ENCODE data around the gene CDH23.
A peak's percentile ranks its signal among the peaks of the same experiment; 100 is the strongest.

The CDH23 gene

DNA sequence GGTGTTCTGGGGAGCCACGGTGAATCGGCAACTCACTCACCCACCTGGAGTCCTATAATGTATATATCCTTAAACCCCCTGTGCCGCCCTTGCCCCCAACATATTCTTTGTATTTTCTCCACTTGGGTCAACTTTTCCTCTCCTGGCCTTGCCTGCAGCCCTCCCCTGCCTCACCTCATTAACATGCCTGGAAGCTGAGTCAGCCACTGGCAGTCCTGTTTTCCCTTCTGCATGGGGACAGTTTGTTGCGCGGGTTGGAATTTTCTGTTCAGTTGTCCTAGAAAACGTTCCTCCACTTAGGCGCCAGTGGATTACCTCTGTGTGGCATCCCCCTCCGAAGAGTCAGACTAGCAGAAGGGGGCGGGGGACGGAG is 225.4 kb downstream of the CDH23 start:
- Histone ChIP-seq H3K9me3 (ENCODE audit: insufficient read depth, low read depth, low read length) (0 out of 2 replicates have a peak, but pooled peaks cover 2% of the 10 kb centered on the region), H3K4me1 (ENCODE audit: insufficient read depth, low read length) (peaks cover 45% of the 10 kb centered on the region), H3K27ac (ENCODE audit: low read length) (no peak overlapping the region), H3K27me3 (ENCODE audit: insufficient read depth, low read length) (peaks cover 9% of the 10 kb centered on the region; the same call in 1 of the 2 replicates), H3K36me3 (ENCODE audit: insufficient read depth, low read depth, low read length) (no peaks in the 10 kb centered on the region), H3K4me3 (ENCODE audit: low read length) (peak overlapping the region; percentile 42; the same call in 1 of the 2 replicates), H3K9ac (ENCODE audit: low read depth, low read length) (peak overlapping the region; percentile 18; the same call in 1 of the 2 replicates)

DNA sequence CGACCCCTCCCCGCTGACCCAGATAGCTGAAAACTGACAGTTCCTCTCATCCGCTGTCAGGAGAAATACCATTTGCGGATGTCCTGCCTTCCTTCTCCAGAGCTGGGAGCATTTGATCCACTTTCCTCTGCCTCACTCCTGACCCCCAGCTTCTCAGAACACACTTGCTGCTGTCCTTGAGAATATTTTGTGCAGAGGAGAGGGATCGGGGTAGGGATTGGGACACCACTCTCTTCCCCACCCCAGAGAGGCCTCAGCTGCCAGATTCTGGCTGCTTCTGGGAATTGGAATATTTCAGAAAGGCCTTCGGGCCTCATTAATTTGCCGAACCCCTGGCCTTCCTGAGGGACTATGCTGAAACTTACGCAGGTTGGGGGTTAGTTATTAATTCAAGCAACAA is 225.9 kb downstream of the CDH23 start:
- Histone ChIP-seq H3K9ac (ENCODE audit: low read depth, low read length) (peak overlapping the region; percentile 18; the same call in 1 of the 2 replicates), H3K4me1 (ENCODE audit: insufficient read depth, low read length) (peaks cover 45% of the 10 kb centered on the region), H3K9me3 (ENCODE audit: insufficient read depth, low read depth, low read length) (no peaks in the 10 kb centered on the region), H3K4me3 (ENCODE audit: low read length) (peak overlapping the region; percentile 42; the same call in 1 of the 2 replicates), H3K27ac (ENCODE audit: low read length) (no peak overlapping the region), H3K36me3 (ENCODE audit: insufficient read depth, low read depth, low read length) (no peaks in the 10 kb centered on the region), H3K27me3 (ENCODE audit: insufficient read depth, low read length) (peaks cover 14% of the 10 kb centered on the region; the same call in 1 of the 2 replicates)

DNA sequence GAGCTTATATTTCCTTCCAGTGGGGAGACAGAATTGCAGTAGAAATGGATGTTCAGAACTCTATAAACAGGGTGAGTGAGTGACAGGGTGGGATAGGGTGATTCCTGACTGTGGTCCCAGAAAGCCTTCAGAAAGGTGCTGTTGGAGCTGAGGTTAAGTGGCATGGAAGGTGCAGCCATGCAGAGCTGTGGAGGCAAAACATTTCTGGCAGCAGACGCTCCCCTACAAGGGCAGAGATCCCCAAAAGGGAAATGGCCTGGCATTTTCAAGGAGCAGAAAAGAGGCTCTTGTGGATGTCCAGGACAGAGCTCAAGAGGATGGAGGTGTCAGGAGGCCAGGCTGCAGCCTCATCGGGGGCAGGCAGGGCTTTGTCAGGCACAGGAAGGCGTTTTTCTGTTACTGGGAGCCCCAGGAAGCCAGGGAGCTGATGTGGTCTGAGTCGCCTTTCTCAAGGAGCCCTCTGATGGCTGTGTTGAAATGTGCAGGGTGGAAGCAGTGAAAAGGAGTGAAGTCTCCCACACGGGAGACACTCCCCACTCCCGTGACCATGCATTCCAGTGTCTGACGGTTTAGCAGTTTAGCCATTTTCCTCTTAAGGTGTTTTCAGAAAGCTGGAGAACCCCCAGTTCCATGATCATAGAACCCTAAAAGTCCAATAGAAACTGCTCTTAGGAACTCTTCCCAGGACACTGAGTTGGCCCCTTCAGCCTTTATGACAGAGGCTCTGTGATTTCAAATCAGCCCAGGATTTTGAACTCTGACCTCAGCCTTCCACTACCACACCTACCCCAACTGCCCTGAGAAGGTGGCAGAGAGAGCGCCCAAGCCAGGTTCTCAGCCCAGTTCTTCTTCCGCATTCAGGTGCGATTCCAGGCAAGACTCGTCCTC is 226.6 kb downstream of the CDH23 start:
- H3K27ac ChIP-seq (ENCODE audit: low read length), result no peak overlapping the region
- H3K36me3 ChIP-seq (ENCODE audit: insufficient read depth, low read depth, low read length), result no peaks in the 10 kb centered on the region
- H3K9me3 ChIP-seq (ENCODE audit: insufficient read depth, low read depth, low read length), result no peaks in the 10 kb centered on the region
- peaks cover 45% of the 10 kb centered on the region for H3K4me1 ChIP-seq (ENCODE audit: insufficient read depth, low read length)
- peak overlapping the region; percentile 18; the same call in 1 of the 2 replicates for H3K9ac ChIP-seq (ENCODE audit: low read depth, low read length)
- H3K27me3 ChIP-seq (ENCODE audit: insufficient read depth, low read length), result peaks cover 14% of the 10 kb centered on the region; the same call in 1 of the 2 replicates
- no peak overlapping the region; the same call in 1 of the 2 replicates for H3K4me3 ChIP-seq (ENCODE audit: low read length)

DNA sequence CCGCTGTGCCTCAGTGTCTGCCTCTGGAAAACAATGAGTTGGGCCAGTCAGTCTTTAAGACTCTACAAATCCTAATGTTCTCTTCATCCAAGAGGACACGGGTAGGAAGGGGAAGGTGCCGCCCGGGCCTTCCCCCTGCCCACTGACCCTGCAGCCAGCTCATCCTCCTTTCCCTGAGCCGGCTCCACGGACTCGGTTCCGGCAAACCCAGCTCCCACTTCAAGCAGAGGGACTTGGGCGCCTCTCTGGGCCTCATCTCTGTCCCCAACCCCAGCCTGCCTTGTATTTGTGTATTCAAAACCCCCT is 227.2 kb downstream of the CDH23 start:
- Histone ChIP-seq H3K4me3 (ENCODE audit: low read length) (no peak overlapping the region), H3K27ac (ENCODE audit: low read length) (no peak overlapping the region), H3K9ac (ENCODE audit: low read depth, low read length) (no peak overlapping the region), H3K9me3 (ENCODE audit: insufficient read depth, low read depth, low read length) (no peaks in the 10 kb centered on the region), H3K4me1 (ENCODE audit: insufficient read depth, low read length) (peaks cover 45% of the 10 kb centered on the region), H3K27me3 (ENCODE audit: insufficient read depth, low read length) (peaks cover 14% of the 10 kb centered on the region; the same call in 1 of the 2 replicates), H3K36me3 (ENCODE audit: insufficient read depth, low read depth, low read length) (no peaks in the 10 kb centered on the region)

DNA sequence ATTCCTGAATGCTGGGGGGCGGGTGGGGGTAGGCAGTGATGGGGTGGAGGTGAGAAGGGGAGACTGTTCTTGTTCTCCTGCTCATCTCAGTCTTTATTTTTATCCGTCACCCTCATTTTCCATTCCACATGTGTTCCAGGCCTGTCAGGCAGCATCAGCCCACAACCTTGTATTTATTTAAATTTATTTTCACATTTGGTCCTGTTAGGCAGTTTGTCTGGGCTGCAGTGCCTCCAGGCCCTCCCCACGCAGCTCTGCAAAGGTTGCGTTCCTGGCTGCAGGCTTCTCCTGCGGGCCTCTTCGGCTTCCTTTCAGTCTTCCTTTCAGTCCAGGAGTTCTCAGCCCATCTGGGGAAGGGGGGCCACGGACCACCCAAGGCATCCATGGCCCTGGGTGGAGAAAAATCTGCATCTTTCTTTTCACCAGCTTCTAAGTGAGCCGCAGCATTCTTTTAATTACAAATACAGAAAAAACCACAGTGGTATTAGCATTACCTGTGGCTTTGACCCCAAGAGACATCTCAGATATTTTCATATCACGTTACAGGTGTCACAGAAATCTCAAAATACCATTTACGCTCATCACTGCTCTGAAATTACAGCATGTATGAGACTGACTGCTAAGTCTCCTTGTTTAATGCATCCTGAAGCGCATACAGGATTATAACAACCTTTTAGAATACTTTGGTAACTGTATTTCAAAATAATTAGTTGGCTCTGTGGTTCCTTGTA is 228.9 kb downstream of the CDH23 start:
- H3K27me3 ChIP-seq (ENCODE audit: insufficient read depth, low read length), result peaks cover 20% of the 10 kb centered on the region; the same call in 1 of the 2 replicates
- H3K9me3 ChIP-seq (ENCODE audit: insufficient read depth, low read depth, low read length), result no peaks in the 10 kb centered on the region
- H3K36me3 ChIP-seq (ENCODE audit: insufficient read depth, low read depth, low read length), result no peaks in the 10 kb centered on the region
- H3K4me1 ChIP-seq (ENCODE audit: insufficient read depth, low read length), result peaks cover 49% of the 10 kb centered on the region
- no peak overlapping the region for H3K4me3 ChIP-seq (ENCODE audit: low read length)
- no peak overlapping the region for H3K9ac ChIP-seq (ENCODE audit: low read depth, low read length)
- H3K27ac ChIP-seq (ENCODE audit: low read length), result no peak overlapping the region

DNA sequence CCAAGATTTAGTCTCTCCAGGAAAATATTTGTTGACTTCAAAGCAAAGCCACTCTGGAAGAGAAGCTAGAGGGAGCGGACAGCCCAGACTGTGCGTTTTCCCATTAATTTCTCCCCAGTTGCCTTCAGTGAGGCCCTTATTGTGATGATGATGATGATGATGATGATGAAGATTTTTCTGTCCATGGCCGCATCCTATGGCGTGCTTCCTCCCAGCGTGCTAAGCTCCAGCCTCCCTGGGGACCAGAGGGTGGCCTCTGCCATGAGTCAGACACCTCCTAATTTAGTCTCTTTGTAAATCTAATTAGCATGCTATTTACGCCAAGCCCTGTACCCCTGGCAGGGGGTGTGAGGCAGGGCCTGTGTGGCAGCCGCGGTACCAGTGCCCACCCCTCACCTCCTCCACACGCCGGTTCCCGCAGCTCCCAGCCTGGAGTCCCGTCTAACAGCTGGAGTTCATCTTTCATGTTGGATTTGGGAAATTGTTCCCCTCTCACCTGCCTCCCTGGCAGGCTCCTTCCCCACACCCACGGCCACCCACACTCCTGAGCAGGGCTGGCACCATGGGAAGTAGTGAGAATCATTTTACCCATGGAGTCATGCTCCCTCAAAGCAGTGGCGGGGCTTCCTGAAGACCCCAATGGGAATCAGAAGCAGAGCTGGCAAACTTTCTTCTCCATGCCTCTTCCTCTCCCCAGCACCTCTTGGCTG is 230.7 kb downstream of the CDH23 start:
- no peak overlapping the region for H3K4me3 ChIP-seq (ENCODE audit: low read length)
- peaks cover 37% of the 10 kb centered on the region; the same call in 1 of the 2 replicates for H3K27me3 ChIP-seq (ENCODE audit: insufficient read depth, low read length)
- H3K9me3 ChIP-seq (ENCODE audit: insufficient read depth, low read depth, low read length), result no peaks in the 10 kb centered on the region
- H3K36me3 ChIP-seq (ENCODE audit: insufficient read depth, low read depth, low read length), result no peaks in the 10 kb centered on the region
- no peak overlapping the region for H3K9ac ChIP-seq (ENCODE audit: low read depth, low read length)
- H3K27ac ChIP-seq (ENCODE audit: low read length), result no peak overlapping the region
- peaks cover 44% of the 10 kb centered on the region for H3K4me1 ChIP-seq (ENCODE audit: insufficient read depth, low read length)

DNA sequence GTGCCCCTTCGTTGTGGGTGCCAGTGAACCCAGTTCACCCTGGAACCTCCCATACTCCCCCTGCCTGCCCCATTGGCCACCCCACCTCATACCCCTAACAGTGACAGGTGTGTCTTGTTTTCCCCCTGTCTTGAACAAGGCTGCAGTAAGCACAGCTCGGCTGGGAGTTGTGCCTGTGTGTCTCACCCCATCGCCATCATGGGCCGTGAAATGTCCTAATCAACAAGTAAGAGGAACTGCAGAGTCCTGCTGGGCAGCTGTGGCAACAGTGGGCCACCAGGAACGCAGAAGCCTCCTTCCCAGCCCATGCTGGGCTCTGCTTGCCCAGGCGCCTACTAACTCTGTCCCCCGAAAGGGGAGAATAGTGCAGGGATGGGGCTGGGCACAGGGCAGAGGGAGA is 231.2 kb downstream of the CDH23 start:
- no peak overlapping the region for H3K27ac ChIP-seq (ENCODE audit: low read length)
- H3K4me3 ChIP-seq (ENCODE audit: low read length), result no peak overlapping the region
- peaks cover 43% of the 10 kb centered on the region for H3K4me1 ChIP-seq (ENCODE audit: insufficient read depth, low read length)
- peaks cover 43% of the 10 kb centered on the region for H3K27me3 ChIP-seq (ENCODE audit: insufficient read depth, low read length)
- no peak overlapping the region for H3K9ac ChIP-seq (ENCODE audit: low read depth, low read length)
- no peaks in the 10 kb centered on the region for H3K36me3 ChIP-seq (ENCODE audit: insufficient read depth, low read depth, low read length)
- no peaks in the 10 kb centered on the region for H3K9me3 ChIP-seq (ENCODE audit: insufficient read depth, low read depth, low read length)

DNA sequence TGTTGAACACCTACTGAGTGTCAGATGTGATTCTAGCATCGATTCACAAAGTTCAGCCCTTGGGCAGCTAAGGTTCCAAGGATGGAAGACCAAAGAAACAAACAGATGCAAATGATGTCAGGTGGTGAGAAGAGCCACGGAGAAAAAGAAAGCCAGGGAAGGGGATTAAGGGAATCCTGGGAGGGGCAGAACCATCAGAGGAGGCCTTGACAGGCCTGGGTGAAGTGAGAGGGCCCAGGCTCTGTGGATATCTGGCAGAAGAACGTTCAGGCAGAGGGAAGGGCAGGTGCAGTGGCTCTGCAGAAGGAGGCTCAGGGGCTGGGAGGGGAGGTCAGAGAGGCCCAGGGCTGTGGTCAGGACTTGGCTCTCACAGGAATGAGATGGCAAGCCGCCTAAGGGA is 232.4 kb downstream of the CDH23 start:
- peaks cover 55% of the 10 kb centered on the region for H3K27me3 ChIP-seq (ENCODE audit: insufficient read depth, low read length)
- H3K9me3 ChIP-seq (ENCODE audit: insufficient read depth, low read depth, low read length), result no peaks in the 10 kb centered on the region
- no peaks in the 10 kb centered on the region for H3K36me3 ChIP-seq (ENCODE audit: insufficient read depth, low read depth, low read length)
- H3K9ac ChIP-seq (ENCODE audit: low read depth, low read length), result no peak overlapping the region
- H3K27ac ChIP-seq (ENCODE audit: low read length), result no peak overlapping the region
- H3K4me3 ChIP-seq (ENCODE audit: low read length), result no peak overlapping the region
- H3K4me1 ChIP-seq (ENCODE audit: insufficient read depth, low read length), result peaks cover 38% of the 10 kb centered on the region; the same call in 1 of the 2 replicates

DNA sequence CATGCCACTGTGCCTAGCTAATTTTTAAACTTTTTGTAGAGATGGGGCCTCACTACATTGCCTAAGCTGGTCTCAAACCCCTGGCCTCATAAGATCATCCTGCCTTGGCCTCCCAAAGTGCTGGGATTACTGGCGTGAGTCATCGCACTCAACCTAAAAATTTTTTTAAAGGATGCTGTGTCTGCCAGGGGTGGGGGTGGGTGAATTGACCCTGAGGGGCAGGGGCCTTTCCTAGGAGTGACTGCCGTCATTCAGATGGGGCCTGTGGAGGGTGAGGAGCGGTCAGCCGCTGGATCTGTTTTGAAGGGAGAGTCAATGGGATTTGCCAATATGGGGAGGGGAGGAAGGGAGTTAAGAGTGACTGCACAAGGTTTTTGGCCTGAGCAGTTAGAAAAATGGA is 233.4 kb downstream of the CDH23 start:
- Histone ChIP-seq H3K4me1 (ENCODE audit: insufficient read depth, low read length) (peaks cover 44% of the 10 kb centered on the region; the same call in 1 of the 2 replicates), H3K36me3 (ENCODE audit: insufficient read depth, low read depth, low read length) (no peaks in the 10 kb centered on the region), H3K27me3 (ENCODE audit: insufficient read depth, low read length) (peaks cover 65% of the 10 kb centered on the region), H3K27ac (ENCODE audit: low read length) (no peak overlapping the region), H3K9me3 (ENCODE audit: insufficient read depth, low read depth, low read length) (no peaks in the 10 kb centered on the region), H3K9ac (ENCODE audit: low read depth, low read length) (no peak overlapping the region), H3K4me3 (ENCODE audit: low read length) (no peak overlapping the region)

DNA sequence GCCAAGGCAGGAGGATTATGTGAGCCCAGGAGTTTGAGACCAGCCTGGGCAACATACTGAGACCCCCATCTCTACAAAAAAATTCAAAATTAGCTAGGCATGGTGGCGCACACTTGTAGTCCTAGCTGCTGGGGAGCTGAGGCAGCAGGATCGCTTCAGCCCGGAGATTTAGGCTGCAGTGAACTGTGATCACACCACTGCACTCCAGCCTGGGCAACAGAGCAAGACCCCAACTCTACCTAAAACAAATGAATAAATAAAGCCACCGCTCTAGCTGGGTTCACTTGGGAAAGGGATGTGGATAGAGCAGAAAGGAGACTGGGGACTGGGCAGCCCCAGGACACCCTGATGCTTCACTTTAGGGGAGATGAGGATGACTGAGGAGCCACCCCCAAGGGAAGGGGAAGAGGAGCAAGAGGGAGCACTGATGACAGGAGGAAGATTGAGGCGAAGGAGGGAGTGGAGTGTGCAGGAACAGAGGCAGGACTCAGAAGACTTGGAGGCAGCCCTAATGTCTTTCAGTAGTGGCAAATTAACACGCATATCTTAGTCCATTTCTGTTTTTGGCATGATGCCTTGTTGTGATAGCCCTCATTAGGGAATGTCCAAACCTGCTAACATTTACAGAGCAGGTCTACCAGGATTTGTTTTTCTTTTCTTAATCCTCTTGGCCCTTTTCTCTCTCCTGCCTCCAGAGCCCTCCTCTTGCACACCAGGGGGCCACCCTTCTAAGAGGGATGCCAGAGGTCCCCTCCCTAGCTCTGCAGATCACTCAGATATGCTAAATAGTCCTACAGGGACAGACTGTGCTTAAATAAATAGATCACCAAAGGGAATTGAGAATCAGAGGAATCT is 234.5 kb downstream of the CDH23 start:
- Histone ChIP-seq H3K9ac (ENCODE audit: low read depth, low read length) (no peak overlapping the region), H3K27ac (ENCODE audit: low read length) (no peak overlapping the region), H3K27me3 (ENCODE audit: insufficient read depth, low read length) (peaks cover 76% of the 10 kb centered on the region), H3K4me3 (ENCODE audit: low read length) (peak overlapping the region; percentile 38), H3K4me1 (ENCODE audit: insufficient read depth, low read length) (peaks cover 39% of the 10 kb centered on the region; the same call in 1 of the 2 replicates), H3K9me3 (ENCODE audit: insufficient read depth, low read depth, low read length) (no peaks in the 10 kb centered on the region), H3K36me3 (ENCODE audit: insufficient read depth, low read depth, low read length) (no peaks in the 10 kb centered on the region)

All from iPS-20b (cell line).